Mucosa of rectum (tissue), 2 donors: ENCODE data around the gene MFAP3L.

Source experiments
- H3K27ac ChIP-seq, 2 donors: one replicate each; pipeline ENCODE4 v1.7.0; 2013; ENCODE audit warnings: inconsistent platforms in 2 of 2, low read depth in 2 of 2, low read length in 2 of 2
- H3K27me3 ChIP-seq, 2 donors: one replicate each; pipeline ENCODE4 v1.7.0; 2013; ENCODE audit warnings: low read length in 2 of 2; ENCODE audit not compliant: control insufficient read depth in 2 of 2, insufficient read depth in 2 of 2
- H3K36me3 ChIP-seq, 2 donors: one replicate each; pipeline ENCODE4 v1.7.0; 2013; ENCODE audit warnings: low read length in 2 of 2; ENCODE audit not compliant: control insufficient read depth in 2 of 2, insufficient read depth in 2 of 2
- H3K4me1 ChIP-seq, 2 donors: one replicate each; pipeline ENCODE4 v1.7.0; 2013; ENCODE audit warnings: low read length in 2 of 2, mild to moderate bottlenecking in 1 of 2; ENCODE audit not compliant: control insufficient read depth in 2 of 2, insufficient read depth in 2 of 2
- H3K4me3 ChIP-seq, 2 donors: one replicate each; pipeline ENCODE4 v1.7.0; 2013; ENCODE audit warnings: low read length in 2 of 2
- H3K9ac ChIP-seq, 2 donors: one replicate each; pipeline ENCODE4 v1.7.0; 2013; ENCODE audit warnings: low read length in 2 of 2, low read depth in 1 of 2, mild to moderate bottlenecking in 1 of 2
- H3K9me3 ChIP-seq, 2 donors: one replicate each; pipeline ENCODE4 v1.7.0; 2013; ENCODE audit warnings: low read length in 2 of 2; ENCODE audit not compliant: control insufficient read depth in 2 of 2
- donor health status: healthy.
- donor health status: Normal muscosa, but diverticular disease.

Gene MFAP3L

GRCh38 chr4:170026253-170027021 is at the start of gene MFAP3L:
MFAP3L (minus strand) TSS chr4:170026395; CDS start chr4:170005877, 20,518 bp downstream.
- Histone ChIP-seq H3K36me3 (no peaks in the 10 kb centered on the region), H3K4me3 (peak within 1 kb of the TSS; percentile 79 to 93), H3K9ac (peak within 1 kb of the TSS; percentile 83 to 85), H3K27me3 (peaks cover 0 to 3% of the 10 kb centered on the region in 2 donors), H3K27ac (peak within 1 kb of the TSS; percentile 77 to 86), H3K4me1 (peaks cover 8% of the 10 kb centered on the region in 2 donors), H3K9me3 (no peaks in the 10 kb centered on the region)

DNA sequence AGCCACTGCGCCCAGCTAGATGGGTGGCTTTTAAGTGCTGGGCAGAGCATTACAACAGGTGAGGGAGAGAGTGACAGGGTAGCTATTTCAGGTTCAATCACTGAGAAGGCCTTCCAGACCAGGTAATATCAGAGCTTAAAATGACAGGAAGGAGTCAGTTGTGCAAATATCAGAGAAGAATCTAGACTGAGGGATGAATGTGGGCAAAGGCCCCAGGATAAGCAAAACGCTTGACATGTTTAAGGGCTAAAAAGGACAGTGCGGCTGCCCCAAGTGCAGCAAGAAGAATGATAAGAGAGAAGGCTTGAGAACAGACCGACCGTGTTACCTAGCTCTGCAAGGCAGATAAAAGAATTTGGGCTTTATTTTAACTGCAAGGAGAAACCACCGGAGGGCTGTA is 45.0 kb upstream of the MFAP3L start:
- Histone ChIP-seq H3K27ac (no peak overlapping the region), H3K9ac (no peak overlapping the region), H3K4me1 (no peaks in the 10 kb centered on the region), H3K36me3 (peaks cover 0 to 9% of the 10 kb centered on the region in 2 donors), H3K9me3 (no peaks in the 10 kb centered on the region), H3K27me3 (no peaks in the 10 kb centered on the region), H3K4me3 (no peak overlapping the region)

DNA sequence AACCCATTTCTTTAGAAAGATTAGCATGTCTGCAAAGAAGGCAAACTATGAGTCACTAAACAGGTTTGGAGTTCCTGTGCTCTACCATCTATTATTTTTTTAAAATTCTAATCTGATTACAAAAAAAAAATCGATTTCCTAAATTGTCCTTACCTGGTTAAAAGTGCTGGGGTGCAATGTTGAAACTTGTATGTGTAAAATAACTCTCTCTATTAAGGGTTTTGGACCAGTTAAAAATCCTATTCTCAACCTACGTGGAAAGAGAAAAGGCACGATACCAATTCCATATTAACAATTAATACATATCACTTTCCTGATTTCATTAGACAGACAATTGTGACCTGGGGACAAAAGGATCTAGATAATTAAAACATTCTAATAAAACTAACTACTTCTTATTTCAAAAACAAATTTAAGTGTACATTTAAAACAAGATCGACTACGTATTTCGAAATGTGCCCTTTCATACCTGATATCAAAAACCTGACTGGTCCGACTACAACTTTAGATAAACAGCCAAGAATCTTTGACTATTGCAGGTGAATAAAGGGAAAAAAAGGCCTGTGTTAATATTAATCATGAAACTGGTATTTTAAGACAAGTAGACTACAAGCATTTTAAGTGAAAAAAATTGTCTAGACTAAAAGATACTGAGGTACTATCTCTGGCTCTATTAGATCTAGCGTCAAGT is 42.4 kb upstream of the MFAP3L start:
- no peak overlapping the region for H3K9ac ChIP-seq
- H3K4me1 ChIP-seq, result no peaks in the 10 kb centered on the region
- no peaks in the 10 kb centered on the region for H3K9me3 ChIP-seq
- H3K36me3 ChIP-seq, result peaks cover 0 to 9% of the 10 kb centered on the region in 2 donors
- H3K27ac ChIP-seq, result no peak overlapping the region
- no peaks in the 10 kb centered on the region for H3K27me3 ChIP-seq
- no peak overlapping the region for H3K4me3 ChIP-seq

DNA sequence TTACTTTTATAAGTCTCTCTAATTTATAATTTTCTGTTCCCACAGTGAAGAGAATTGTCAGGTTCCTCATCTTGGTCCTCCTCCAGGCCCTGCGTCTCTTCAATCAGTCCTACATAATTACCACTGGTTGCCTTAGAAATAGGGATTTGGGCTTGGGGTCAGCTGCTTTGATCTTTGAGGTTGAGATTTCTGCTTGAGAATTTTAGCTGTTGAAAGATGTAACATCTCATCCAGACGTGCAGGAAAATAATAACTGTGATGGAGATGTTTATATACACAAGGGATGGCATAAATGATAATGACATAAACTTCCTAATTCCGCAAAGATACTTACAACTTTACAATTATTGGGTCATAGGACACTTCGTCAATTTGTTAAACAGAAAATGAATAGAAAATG is 33.2 kb upstream of the MFAP3L start:
- H3K27ac ChIP-seq, result no peak overlapping the region
- no peaks in the 10 kb centered on the region for H3K36me3 ChIP-seq
- no peak overlapping the region for H3K4me3 ChIP-seq
- H3K9me3 ChIP-seq, result no peaks in the 10 kb centered on the region
- H3K9ac ChIP-seq, result no peak overlapping the region
- no peaks in the 10 kb centered on the region for H3K27me3 ChIP-seq
- no peaks in the 10 kb centered on the region for H3K4me1 ChIP-seq

DNA sequence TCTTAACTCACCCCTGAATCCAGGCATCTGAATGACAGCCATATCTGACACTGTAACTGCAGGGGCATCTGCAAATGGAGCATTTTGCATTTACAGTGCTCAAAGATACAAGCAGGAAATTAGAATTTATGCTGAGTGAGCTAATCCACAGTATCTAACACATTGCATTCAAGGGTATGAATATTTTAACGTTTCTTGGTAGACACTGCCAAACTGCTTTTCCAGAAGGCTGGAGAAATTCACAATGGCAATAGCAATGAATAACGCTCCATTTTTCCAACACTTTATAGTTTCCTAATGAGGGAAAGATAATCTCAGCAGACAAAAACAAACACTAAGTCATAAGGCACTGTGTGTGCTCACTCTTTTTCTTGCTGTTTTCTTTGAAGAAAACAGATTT is 32.6 kb upstream of the MFAP3L start:
- no peak overlapping the region for H3K4me3 ChIP-seq
- no peaks in the 10 kb centered on the region for H3K36me3 ChIP-seq
- no peaks in the 10 kb centered on the region for H3K4me1 ChIP-seq
- H3K27me3 ChIP-seq, result no peaks in the 10 kb centered on the region
- H3K27ac ChIP-seq, result no peak overlapping the region
- no peak overlapping the region for H3K9ac ChIP-seq
- H3K9me3 ChIP-seq, result no peaks in the 10 kb centered on the region

DNA sequence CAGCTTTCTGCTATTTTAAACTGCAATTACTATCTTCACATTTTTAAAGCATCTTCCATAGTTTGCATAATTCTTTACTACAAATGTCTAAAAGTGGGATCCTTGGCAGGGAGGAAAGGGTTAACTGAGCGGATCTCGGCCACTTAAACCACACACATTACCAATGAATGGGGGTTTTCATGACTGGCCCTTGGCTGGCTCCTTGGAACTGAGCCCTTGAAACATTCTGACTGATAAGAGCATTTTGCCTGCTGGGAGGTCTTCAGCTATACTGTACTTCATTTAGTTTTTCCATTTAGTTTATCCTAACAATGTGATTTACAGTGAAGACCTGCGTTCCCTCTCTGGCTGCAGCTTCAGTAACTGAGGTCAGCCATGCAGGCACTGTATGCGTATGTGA is 31.7 kb upstream of the MFAP3L start:
- no peak overlapping the region for H3K27ac ChIP-seq
- H3K27me3 ChIP-seq, result no peaks in the 10 kb centered on the region
- H3K36me3 ChIP-seq, result no peaks in the 10 kb centered on the region
- no peaks in the 10 kb centered on the region for H3K4me1 ChIP-seq
- no peaks in the 10 kb centered on the region for H3K9me3 ChIP-seq
- H3K4me3 ChIP-seq, result no peak overlapping the region
- no peak overlapping the region for H3K9ac ChIP-seq

GRCh38 chr4:170052919-170053318 is 26.7 kb upstream of the MFAP3L start:
- Histone ChIP-seq H3K9ac (no peak overlapping the region), H3K4me1 (no peaks in the 10 kb centered on the region), H3K27ac (no peak overlapping the region), H3K36me3 (no peaks in the 10 kb centered on the region), H3K4me3 (no peak overlapping the region), H3K27me3 (no peaks in the 10 kb centered on the region), H3K9me3 (no peaks in the 10 kb centered on the region)

- H3K9me3 ChIP-seq, result no peaks in the 10 kb centered on the region
- no peak overlapping the region for H3K4me3 ChIP-seq
- no peak overlapping the region for H3K27ac ChIP-seq
- H3K9ac ChIP-seq, result no peak overlapping the region
- no peaks in the 10 kb centered on the region for H3K36me3 ChIP-seq
- H3K27me3 ChIP-seq, result no peaks in the 10 kb centered on the region
- H3K4me1 ChIP-seq, result no peaks in the 10 kb centered on the region
Measured at GRCh38 chr4:170051402-170051801, 25.2 kb upstream of the MFAP3L start.

DNA sequence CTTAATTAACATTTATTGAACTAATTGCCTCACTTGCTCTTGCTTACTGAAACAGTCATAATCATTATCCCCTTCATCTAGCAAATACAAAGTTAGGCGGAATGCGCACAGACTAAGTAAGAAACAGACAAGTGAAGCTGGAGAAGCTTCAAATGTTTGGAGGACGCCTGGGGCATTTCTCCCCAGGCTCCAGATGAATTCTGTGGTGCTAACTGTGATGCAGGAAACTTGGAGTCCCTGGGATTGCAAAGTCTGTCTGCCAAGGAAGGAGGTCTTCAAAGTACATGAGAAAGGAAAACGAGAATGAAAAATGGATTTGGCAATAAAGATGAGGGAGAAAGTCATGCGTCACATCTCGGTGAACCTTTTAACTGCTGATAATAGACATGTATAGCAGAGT is 23.6 kb upstream of the MFAP3L start:
- H3K27me3 ChIP-seq, result no peaks in the 10 kb centered on the region
- no peaks in the 10 kb centered on the region for H3K36me3 ChIP-seq
- no peaks in the 10 kb centered on the region for H3K4me1 ChIP-seq
- no peaks in the 10 kb centered on the region for H3K9me3 ChIP-seq
- H3K4me3 ChIP-seq, result no peak overlapping the region
- H3K27ac ChIP-seq, result no peak overlapping the region
- H3K9ac ChIP-seq, result no peak overlapping the region

DNA sequence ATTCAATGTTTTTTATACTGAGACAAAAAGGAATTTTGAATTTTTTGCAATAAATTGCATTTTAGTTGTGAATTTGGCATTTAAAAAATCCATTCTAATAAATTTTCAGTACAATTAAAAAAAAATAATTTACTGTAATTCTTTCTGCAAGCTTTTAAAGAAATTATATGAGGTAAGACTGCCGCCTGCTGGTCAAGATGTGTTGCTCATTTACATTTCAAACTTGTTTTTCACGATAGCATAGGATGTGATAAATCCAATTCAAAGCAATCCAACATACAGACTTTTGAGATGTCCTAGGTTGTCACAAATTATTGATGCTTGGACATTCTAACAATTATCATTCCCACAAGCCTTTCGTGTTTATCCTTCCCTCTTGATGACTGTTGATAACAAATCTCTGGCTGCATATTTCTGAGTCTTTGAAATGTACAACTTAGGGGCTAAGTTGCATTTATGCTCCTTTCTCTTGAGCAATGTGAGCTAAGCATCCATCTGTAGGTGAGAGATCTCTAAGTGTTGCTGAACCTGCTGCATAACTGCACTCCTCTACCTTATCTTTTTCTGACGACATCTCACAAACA is 21.7 kb upstream of the MFAP3L start:
- H3K27ac ChIP-seq, result no peak overlapping the region
- no peaks in the 10 kb centered on the region for H3K27me3 ChIP-seq
- H3K36me3 ChIP-seq, result no peaks in the 10 kb centered on the region
- H3K4me3 ChIP-seq, result no peak overlapping the region
- H3K9me3 ChIP-seq, result no peaks in the 10 kb centered on the region
- H3K9ac ChIP-seq, result no peak overlapping the region
- no peaks in the 10 kb centered on the region for H3K4me1 ChIP-seq
